ENCODE measurements around the gene BICDL1. TPM values are rescaled to one million over a fixed set of nuclear protein-coding genes. Genes with fewer than 3 reads are reported as not detected.

Gene BICDL1, protein sequence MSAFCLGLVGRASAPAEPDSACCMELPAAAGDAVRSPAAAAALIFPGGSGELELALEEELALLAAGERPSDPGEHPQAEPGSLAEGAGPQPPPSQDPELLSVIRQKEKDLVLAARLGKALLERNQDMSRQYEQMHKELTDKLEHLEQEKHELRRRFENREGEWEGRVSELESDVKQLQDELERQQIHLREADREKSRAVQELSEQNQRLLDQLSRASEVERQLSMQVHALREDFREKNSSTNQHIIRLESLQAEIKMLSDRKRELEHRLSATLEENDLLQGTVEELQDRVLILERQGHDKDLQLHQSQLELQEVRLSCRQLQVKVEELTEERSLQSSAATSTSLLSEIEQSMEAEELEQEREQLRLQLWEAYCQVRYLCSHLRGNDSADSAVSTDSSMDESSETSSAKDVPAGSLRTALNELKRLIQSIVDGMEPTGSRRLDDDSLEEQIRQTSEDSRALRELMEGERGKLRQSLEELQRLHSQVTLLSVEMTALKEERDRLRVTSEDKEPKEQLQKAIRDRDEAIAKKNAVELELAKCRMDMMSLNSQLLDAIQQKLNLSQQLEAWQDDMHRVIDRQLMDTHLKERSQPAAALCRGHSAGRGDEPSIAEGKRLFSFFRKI
- total RNA-seq (2021; ENCODE audit: unreplicated experiment) (22.2 TPM), Bru-seq, nascent RNA (percentile 59 among the genes with signal in this experiment), BruChase-seq, experiment 1, labeled RNA remaining after a 2-hour chase (percentile 59 among the genes with signal in this experiment), BruChase-seq, experiment 2, labeled RNA remaining after a 6-hour chase (percentile 59 among the genes with signal in this experiment)
- polyA plus RNA-seq (2012; ENCODE audit: insufficient read length) = 17.2 TPM
- long read RNA-seq, transcript BICDL1-201 (9 exons, 3,055 nt) = major isoform, 8 of 32 reads
- long read RNA-seq, partial matches to known transcripts = 3 of 32 reads
- long read RNA-seq, other reads (novel, unspliced or antisense) = 21 of 32 reads

DNA sequence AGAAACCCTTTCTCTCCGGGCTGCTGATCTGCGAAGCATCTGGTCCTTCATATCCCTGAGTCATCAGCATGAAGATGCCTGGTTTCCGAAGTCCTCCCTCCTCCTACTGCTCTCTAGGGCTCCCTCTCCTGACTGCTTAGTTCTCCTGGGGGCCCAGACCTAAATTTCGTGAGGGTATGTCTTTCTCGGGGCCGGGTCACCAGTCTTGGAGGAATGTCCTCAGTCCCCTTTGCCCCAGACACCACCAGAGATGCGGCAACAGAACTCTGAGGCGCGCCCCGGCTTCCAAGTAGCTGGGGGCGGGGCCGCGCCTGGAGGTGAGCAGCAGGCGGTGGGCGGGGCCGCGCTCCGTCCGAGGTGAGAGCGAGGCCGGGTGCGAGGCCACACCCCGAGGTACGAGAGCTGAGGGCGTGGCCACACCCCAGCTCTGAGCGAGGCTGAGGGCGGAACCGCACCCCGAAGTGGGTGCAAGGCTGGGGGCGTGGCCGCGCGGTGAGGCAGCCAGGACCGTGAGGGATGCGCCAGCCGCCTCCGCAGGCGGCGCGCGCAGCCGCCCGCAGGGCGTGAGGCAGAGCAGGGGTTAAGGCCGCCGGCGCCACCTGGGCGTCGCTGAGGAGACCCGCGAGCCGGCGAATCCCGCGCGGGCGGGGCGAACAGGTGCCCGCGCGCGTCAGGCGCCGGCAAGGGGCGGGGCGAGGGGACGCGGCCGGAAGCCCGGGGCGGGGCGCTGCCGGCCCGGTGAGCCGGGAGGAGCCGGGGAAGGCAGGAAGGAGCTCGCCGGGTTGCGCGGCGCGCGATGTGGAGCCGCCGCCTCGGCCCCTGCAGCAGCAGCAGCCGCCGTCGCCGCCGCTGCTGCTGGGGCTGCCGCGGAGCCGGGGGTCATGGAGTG lies at the start of gene BICDL1:
Gene BICDL1 (plus strand): TSS at position 765 of the 889 bp plus-strand sequence. CDS start 633 bp downstream, outside the sequence.
- TF ChIP-seq TCF7L2 (IDR thresholded peaks at IDR 0.05; ENCODE audit: low read depth, low read length) (no peak), POLR2AphosphoS5 (IDR thresholded peaks at IDR 0.05; ENCODE audit: low read depth, low read length) (0 out of 2 replicates have a peak, but pooled peaks have one; percentile 28), SIN3A (IDR thresholded peaks at IDR 0.05; ENCODE audit: borderline replicate concordance, insufficient read depth, low read depth, low read length) (peak; percentile 59; the same call in 1 of the 2 replicates)
- TF ChIP-seq, protein P1, sequence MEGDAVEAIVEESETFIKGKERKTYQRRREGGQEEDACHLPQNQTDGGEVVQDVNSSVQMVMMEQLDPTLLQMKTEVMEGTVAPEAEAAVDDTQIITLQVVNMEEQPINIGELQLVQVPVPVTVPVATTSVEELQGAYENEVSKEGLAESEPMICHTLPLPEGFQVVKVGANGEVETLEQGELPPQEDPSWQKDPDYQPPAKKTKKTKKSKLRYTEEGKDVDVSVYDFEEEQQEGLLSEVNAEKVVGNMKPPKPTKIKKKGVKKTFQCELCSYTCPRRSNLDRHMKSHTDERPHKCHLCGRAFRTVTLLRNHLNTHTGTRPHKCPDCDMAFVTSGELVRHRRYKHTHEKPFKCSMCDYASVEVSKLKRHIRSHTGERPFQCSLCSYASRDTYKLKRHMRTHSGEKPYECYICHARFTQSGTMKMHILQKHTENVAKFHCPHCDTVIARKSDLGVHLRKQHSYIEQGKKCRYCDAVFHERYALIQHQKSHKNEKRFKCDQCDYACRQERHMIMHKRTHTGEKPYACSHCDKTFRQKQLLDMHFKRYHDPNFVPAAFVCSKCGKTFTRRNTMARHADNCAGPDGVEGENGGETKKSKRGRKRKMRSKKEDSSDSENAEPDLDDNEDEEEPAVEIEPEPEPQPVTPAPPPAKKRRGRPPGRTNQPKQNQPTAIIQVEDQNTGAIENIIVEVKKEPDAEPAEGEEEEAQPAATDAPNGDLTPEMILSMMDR (IDR thresholded peaks at IDR 0.05) = peak; percentile 68
- TF ChIP-seq, protein P2, sequence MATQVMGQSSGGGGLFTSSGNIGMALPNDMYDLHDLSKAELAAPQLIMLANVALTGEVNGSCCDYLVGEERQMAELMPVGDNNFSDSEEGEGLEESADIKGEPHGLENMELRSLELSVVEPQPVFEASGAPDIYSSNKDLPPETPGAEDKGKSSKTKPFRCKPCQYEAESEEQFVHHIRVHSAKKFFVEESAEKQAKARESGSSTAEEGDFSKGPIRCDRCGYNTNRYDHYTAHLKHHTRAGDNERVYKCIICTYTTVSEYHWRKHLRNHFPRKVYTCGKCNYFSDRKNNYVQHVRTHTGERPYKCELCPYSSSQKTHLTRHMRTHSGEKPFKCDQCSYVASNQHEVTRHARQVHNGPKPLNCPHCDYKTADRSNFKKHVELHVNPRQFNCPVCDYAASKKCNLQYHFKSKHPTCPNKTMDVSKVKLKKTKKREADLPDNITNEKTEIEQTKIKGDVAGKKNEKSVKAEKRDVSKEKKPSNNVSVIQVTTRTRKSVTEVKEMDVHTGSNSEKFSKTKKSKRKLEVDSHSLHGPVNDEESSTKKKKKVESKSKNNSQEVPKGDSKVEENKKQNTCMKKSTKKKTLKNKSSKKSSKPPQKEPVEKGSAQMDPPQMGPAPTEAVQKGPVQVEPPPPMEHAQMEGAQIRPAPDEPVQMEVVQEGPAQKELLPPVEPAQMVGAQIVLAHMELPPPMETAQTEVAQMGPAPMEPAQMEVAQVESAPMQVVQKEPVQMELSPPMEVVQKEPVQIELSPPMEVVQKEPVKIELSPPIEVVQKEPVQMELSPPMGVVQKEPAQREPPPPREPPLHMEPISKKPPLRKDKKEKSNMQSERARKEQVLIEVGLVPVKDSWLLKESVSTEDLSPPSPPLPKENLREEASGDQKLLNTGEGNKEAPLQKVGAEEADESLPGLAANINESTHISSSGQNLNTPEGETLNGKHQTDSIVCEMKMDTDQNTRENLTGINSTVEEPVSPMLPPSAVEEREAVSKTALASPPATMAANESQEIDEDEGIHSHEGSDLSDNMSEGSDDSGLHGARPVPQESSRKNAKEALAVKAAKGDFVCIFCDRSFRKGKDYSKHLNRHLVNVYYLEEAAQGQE (IDR thresholded peaks at IDR 0.05; ENCODE audit: insufficient read depth in 1 of 2, low read depth in 2 of 2, low read length in 1 of 2) = no peak
- in situ Hi-C loops (cut with HindIII; ENCODE audit: low pct_unique_long_range_greater_than_20kb, low sequenced_read_pairs) (no loop called here), intact Hi-C loops (cut with micrococcal nuclease; ENCODE audit: unreplicated experiment) (loop anchor here (5.0 kb wide), 1 partner anchor 99 kb away; no protein-coding TSS in a partner anchor)
- ATAC-seq (peak; percentile 94), DNase-seq (ENCODE audit: low read depth, low spot score) (peak; percentile 38)
- no TSS peak for BruUV-seq (replicated peaks)
- H3K4me3 ChIP-seq (ENCODE audit: low read depth in 2 of 2, low read length in 2 of 2) = peak within 1 kb of the TSS; percentile 60 to 68
- POLR2A ChIA-PET = interaction anchor here (0.5 to 0.6 kb wide), 2 partner anchors 89 to 651 kb away, joined by 3 read pairs; no protein-coding TSS in a partner anchor
- H3K4me1 ChIP-seq (ENCODE audit: control insufficient read depth, insufficient read depth, low read length) = peaks cover 11% of the 10 kb centered on the region
- H3K27ac ChIP-seq (ENCODE audit: low read length) = peak within 1 kb of the TSS; percentile 76
- CTCF ChIA-PET = interaction anchor here (0.5 to 1.1 kb wide), 6 partner anchors 10 to 885 kb away, joined by 3 to 5 read pairs (median 4); no protein-coding TSS in a partner anchor
- no peaks in the 10 kb centered on the region for H3K9me3 ChIP-seq (ENCODE audit: control insufficient read depth, insufficient read depth, low read depth, low read length)
- H3K27me3 ChIP-seq (ENCODE audit: control insufficient read depth, insufficient read depth, low read length) = peaks cover 14% of the 10 kb centered on the region; the same call in 1 of the 2 replicates
- no peaks in the 10 kb centered on the region for H3K36me3 ChIP-seq (ENCODE audit: control insufficient read depth, insufficient read depth, low read length)

DNA sequence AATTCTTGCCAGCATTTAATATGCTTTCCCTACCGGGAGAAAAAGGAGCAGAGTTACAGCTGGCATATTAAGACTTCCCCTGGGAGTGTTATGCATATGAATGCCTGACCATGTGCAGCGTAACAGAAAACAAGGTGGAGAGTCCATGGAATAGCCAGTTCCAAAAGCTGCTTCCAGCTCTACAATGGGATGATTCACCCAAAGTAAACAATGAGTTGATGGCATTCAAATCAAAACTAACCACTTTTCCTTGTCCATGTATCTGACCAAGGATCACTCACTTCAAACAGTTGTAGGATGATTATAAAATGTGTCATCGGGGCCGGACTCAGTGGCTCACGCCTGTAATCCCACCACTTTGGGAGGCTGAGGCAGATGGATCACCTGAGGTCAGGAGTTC lies 48.1 kb upstream of the BICDL1 start:
- CTCF ChIA-PET = no interaction called here
- no peaks in the 10 kb centered on the region; the same call in 1 of the 2 replicates for H3K4me1 ChIP-seq (ENCODE audit: control insufficient read depth, insufficient read depth, low read length)
- H3K4me3 ChIP-seq (ENCODE audit: low read depth in 2 of 2, low read length in 2 of 2) = no peak overlapping the region
- in situ Hi-C loops (cut with HindIII; ENCODE audit: low pct_unique_long_range_greater_than_20kb, low sequenced_read_pairs) (no loop called here), intact Hi-C loops (cut with micrococcal nuclease; ENCODE audit: unreplicated experiment) (no loop called here)
- no peaks in the 10 kb centered on the region for H3K9me3 ChIP-seq (ENCODE audit: control insufficient read depth, insufficient read depth, low read depth, low read length)
- no peak for TF ChIP-seq SIN3A (IDR thresholded peaks at IDR 0.05; ENCODE audit: borderline replicate concordance, insufficient read depth, low read depth, low read length)
- TF ChIP-seq, protein P1 (IDR thresholded peaks at IDR 0.05) = no peak
- TF ChIP-seq, protein P2 (IDR thresholded peaks at IDR 0.05; ENCODE audit: insufficient read depth in 1 of 2, low read depth in 2 of 2, low read length in 1 of 2) = no peak
- TF ChIP-seq POLR2AphosphoS5 (IDR thresholded peaks at IDR 0.05; ENCODE audit: low read depth, low read length) = no peak
- no peak for TF ChIP-seq TCF7L2 (IDR thresholded peaks at IDR 0.05; ENCODE audit: low read depth, low read length)
- BruUV-seq (replicated peaks) = no TSS peak
- no peaks in the 10 kb centered on the region for H3K36me3 ChIP-seq (ENCODE audit: control insufficient read depth, insufficient read depth, low read length)
- no peak overlapping the region for H3K27ac ChIP-seq (ENCODE audit: low read length)
- POLR2A ChIA-PET = no interaction called here
- ATAC-seq (peak; percentile 78), DNase-seq (ENCODE audit: low read depth, low spot score) (peak; percentile 80)
- no peaks in the 10 kb centered on the region for H3K27me3 ChIP-seq (ENCODE audit: control insufficient read depth, insufficient read depth, low read length)

Data from Panc1 (cell line).